Measurements from ENCODE around the gene ENAH. TPM values are rescaled to one million over a fixed set of nuclear protein-coding genes. Genes with fewer than 3 reads are reported as not detected.

ENAH gene
- polyA plus RNA-seq, 3 donors, result 0.12 TPM; not detected in 2

DNA sequence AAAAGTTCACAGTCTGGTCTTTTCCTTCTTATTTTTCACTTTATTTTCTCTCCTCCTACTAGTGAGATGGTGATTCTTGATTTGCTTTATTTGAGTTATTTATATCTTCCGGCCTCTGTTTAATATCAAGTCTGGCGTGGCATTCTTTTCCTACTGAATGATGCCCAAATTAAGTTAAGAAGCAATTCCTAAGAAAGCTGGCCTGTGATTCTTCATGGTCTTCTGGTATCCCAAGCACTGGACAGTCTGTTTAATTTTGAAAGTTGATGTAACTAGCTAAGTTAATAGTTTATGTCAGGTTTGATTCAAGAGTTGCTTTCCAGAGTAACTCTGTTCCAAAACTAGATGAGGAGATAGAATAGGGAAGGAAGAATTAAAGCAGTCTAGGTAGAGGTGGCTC, 9.2 kb upstream of the ENAH start:
- no peak overlapping the region for H3K4me3 Mint-ChIP-seq
- Histone ChIP-seq H3K9me3 (replicated peaks in 1 of 2; ENCODE audit: control insufficient read depth in 1 of 2, insufficient read depth in 1 of 2, low read length in 2 of 2) (no peaks in the 10 kb centered on the region), H3K4me1 (ENCODE audit: control insufficient read depth in 1 of 2, insufficient read depth in 2 of 2, low read length in 2 of 2) (peaks cover 7 to 9% of the 10 kb centered on the region in 2 donors), H3K9ac (ENCODE audit: insufficient read depth, low read length, poor library complexity, severe bottlenecking) (no peak overlapping the region), H3K27me3 (ENCODE audit: control insufficient read depth in 2 of 2, insufficient read depth in 2 of 2, low read length in 2 of 2) (no peaks in the 10 kb centered on the region), H3K4me2 (replicated peaks; ENCODE audit: extremely low read depth, low read length, poor library complexity, severe bottlenecking) (no peak overlapping the region), H2AFZ (ENCODE audit: insufficient read depth, low read depth, low read length, poor library complexity, severe bottlenecking) (no peak overlapping the region), H4K20me1 (ENCODE audit: insufficient read depth, low read length) (no peaks in the 10 kb centered on the region), H3K36me3 (replicated peaks in 1 of 2; ENCODE audit: control insufficient read depth in 1 of 2, insufficient read depth in 2 of 2, low read length in 2 of 2) (no peaks in the 10 kb centered on the region), H3K27ac (ENCODE audit: low read depth in 1 of 2, low read length in 2 of 2) (no peak overlapping the region), H3K4me3 (replicated peaks in 1 of 3; ENCODE audit: low read depth in 2 of 3, low read length in 3 of 3) (no peak overlapping the region), H3K79me2 (ENCODE audit: insufficient read depth, low read length) (no peaks in the 10 kb centered on the region)
- WGBS (ENCODE audit: insufficient coverage), result 94% methylated on average over 2 of the region's 2 CpGs
- H3K36me3 Mint-ChIP-seq, result no peaks in the 10 kb centered on the region
- peaks cover 0 to 10% (median 2%) of the 10 kb centered on the region in 3 donors for H3K27me3 Mint-ChIP-seq (ENCODE audit: low read depth in 3 of 3)
- intact Hi-C loops (cut with micrococcal nuclease), result no loop called here
- no peak for TF ChIP-seq CTCF (IDR thresholded peaks at IDR 0.05)
- DNase-seq, result no peak
- H3K9me3 Mint-ChIP-seq, result no peaks in the 10 kb centered on the region
- H3K27ac Mint-ChIP-seq, result no peak overlapping the region
- H3K4me1 Mint-ChIP-seq, result peaks cover 10% of the 10 kb centered on the region

DNA sequence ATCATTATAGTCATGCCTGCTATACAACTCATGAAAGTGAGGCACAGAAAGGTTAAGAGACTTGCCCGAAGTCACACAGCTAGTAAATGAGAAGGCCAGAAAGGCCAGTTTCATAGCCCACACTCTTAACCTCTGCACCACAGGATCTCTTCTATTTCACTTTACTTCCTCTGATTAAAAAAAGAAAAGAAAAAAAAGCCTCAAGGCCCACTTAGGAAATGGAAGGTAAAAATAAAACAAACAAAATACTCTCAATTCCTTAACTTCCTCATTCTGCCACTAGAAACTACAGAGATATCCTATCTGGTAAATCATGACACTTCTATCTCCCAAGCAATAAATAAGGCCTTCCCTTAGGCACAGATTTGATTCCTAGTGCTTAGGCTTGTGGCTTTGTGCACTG, 7.6 kb upstream of the ENAH start:
- Mint-ChIP-seq H3K4me1 (peaks cover 10% of the 10 kb centered on the region), H3K36me3 (no peaks in the 10 kb centered on the region), H3K9me3 (peaks cover 0 to 2% (median 0%) of the 10 kb centered on the region in 7 donors), H3K27ac (peak overlapping the region in 1 of 7 donors; percentile 66), H3K4me3 (peak overlapping the region in 1 of 2 donors; percentile 35), H3K27me3 (ENCODE audit: low read depth in 3 of 3) (peaks cover 0 to 9% (median 2%) of the 10 kb centered on the region in 3 donors)
- Histone ChIP-seq H2AFZ (ENCODE audit: insufficient read depth, low read depth, low read length, poor library complexity, severe bottlenecking) (no peak overlapping the region), H3K4me2 (replicated peaks; ENCODE audit: extremely low read depth, low read length, poor library complexity, severe bottlenecking) (no peak overlapping the region), H4K20me1 (ENCODE audit: insufficient read depth, low read length) (no peaks in the 10 kb centered on the region), H3K4me1 (ENCODE audit: control insufficient read depth in 1 of 2, insufficient read depth in 2 of 2, low read length in 2 of 2) (peaks cover 7 to 9% of the 10 kb centered on the region in 2 donors), H3K27me3 (ENCODE audit: control insufficient read depth in 2 of 2, insufficient read depth in 2 of 2, low read length in 2 of 2) (no peaks in the 10 kb centered on the region), H3K79me2 (ENCODE audit: insufficient read depth, low read length) (no peaks in the 10 kb centered on the region), H3K36me3 (replicated peaks in 1 of 2; ENCODE audit: control insufficient read depth in 1 of 2, insufficient read depth in 2 of 2, low read length in 2 of 2) (no peaks in the 10 kb centered on the region), H3K27ac (ENCODE audit: low read depth in 1 of 2, low read length in 2 of 2) (no peak overlapping the region), H3K9me3 (replicated peaks in 1 of 2; ENCODE audit: control insufficient read depth in 1 of 2, insufficient read depth in 1 of 2, low read length in 2 of 2) (no peaks in the 10 kb centered on the region), H3K4me3 (replicated peaks in 1 of 3; ENCODE audit: low read depth in 2 of 3, low read length in 3 of 3) (no peak overlapping the region), H3K9ac (ENCODE audit: insufficient read depth, low read length, poor library complexity, severe bottlenecking) (no peak overlapping the region)
- no peak for TF ChIP-seq CTCF (IDR thresholded peaks at IDR 0.05)
- no peak for DNase-seq
- no CpG with 5 or more reads among the region's 1 CpG for WGBS (ENCODE audit: insufficient coverage)
- intact Hi-C loops (cut with micrococcal nuclease), result no loop called here
